ENCODE data around the gene CHRM1. TPM values are rescaled to one million over a fixed set of nuclear protein-coding genes. Genes with fewer than 3 reads are reported as not detected.

The CHRM1 gene
- total and polyA plus RNA-seq, 2 of the 13 experiments (the other 11 are each of a cell fraction or from before 2014, with no cell fraction given) = not detected

DNA sequence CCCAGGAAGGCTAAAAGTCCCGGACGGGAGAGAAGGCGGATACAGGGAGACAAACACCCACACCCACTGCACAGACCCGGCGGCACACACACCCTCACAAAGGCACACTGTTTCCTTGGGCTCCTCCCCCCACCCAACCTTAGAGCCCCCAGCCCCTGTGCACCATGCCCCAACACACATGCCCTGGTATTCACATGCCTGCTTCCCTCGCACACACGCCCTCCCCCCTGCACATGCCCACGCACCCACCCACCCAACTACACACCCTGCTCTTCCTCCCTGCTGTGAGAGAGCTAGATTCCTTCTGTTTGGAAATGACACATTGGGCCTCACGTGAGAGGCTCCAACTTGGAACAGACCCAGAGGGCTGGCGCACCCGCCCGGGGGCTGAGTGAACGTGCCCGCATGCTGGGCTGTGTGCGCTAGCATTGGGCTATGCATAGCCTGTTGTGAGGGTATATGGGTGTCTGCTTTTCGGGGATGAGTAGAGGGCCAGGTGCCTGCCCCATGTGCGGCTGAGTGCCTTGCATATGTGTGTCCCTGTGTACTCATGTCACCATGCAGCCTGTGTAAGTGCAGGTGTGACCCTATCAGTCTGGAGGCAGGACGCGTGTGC lies 518 bp upstream of the CHRM1 start:
- H3K36me3 ChIP-seq (replicated peaks in 1 of 2; ENCODE audit: control insufficient read depth in 1 of 2, insufficient read depth in 2 of 2, low read length in 2 of 2) = no peaks in the 10 kb centered on the region
- no peak overlapping the region for H3K4me2 ChIP-seq (ENCODE audit: low read depth, low read length)
- no peak overlapping the region for H3K27ac ChIP-seq (ENCODE audit: extremely low read length, insufficient read depth, low read length)
- no peak overlapping the region for H2AFZ ChIP-seq (ENCODE audit: low read length)
- H3K4me1 ChIP-seq (ENCODE audit: insufficient read depth, low read length) = no peaks in the 10 kb centered on the region
- peaks cover 10 to 33% of the 10 kb centered on the region in 2 experiments; a peak in 4 of 5 replicates for H3K27me3 ChIP-seq (ENCODE audit: control insufficient read depth in 1 of 2, insufficient read depth in 2 of 2, low read length in 2 of 2)
- no peaks in the 10 kb centered on the region for H3K9me3 ChIP-seq (ENCODE audit: low read length)
- no TSS peak for BruUV-seq (replicated peaks)
- FAIRE-seq (no peak), ATAC-seq (peak; percentile 15), DNase-seq (ENCODE audit: low spot score) (no peak)
- in situ Hi-C loops (cut with HindIII; ENCODE audit: extremely low pct_ligation_motif_present, low pct_unique_long_range_greater_than_20kb) = loop anchor here (25.0 kb wide), 1 partner anchor 291 kb away; no protein-coding TSS in a partner anchor
- ChIA-PET CTCF (ENCODE audit: low intra/inter-chr PET ratio, low total read pairs) (no interaction called here), POLR2A (interaction anchor here (1.0 kb wide), 1 partner anchor 64 kb away, joined by 3 read pairs; no protein-coding TSS in a partner anchor)
- WGBS (ENCODE audit: low lambda C conversion rate) = 19% methylated on average over 5 of the region's 19 CpGs
- intact Hi-C loops (cut with micrococcal nuclease; ENCODE audit: unreplicated experiment) = no loop called here
- no peak overlapping the region for H3K4me3 ChIP-seq (replicated peaks in 1 of 3; ENCODE audit: insufficient read depth in 1 of 3, low read depth in 2 of 3, low read length in 3 of 3)
- H3K9ac ChIP-seq (ENCODE audit: insufficient read depth, low read depth, low read length) = no peak overlapping the region
- no peaks in the 10 kb centered on the region for H3K79me2 ChIP-seq (ENCODE audit: insufficient read depth, low read length)
- H4K20me1 ChIP-seq (ENCODE audit: insufficient read depth, low read length) = no peaks in the 10 kb centered on the region
- TF ChIP-seq SP2 (CRISPR knock-in tag; IDR thresholded peaks at IDR 0.05) (no peak), BHLHE40 (IDR thresholded peaks at IDR 0.05; ENCODE audit: low read length) (peak; percentile 77)

DNA sequence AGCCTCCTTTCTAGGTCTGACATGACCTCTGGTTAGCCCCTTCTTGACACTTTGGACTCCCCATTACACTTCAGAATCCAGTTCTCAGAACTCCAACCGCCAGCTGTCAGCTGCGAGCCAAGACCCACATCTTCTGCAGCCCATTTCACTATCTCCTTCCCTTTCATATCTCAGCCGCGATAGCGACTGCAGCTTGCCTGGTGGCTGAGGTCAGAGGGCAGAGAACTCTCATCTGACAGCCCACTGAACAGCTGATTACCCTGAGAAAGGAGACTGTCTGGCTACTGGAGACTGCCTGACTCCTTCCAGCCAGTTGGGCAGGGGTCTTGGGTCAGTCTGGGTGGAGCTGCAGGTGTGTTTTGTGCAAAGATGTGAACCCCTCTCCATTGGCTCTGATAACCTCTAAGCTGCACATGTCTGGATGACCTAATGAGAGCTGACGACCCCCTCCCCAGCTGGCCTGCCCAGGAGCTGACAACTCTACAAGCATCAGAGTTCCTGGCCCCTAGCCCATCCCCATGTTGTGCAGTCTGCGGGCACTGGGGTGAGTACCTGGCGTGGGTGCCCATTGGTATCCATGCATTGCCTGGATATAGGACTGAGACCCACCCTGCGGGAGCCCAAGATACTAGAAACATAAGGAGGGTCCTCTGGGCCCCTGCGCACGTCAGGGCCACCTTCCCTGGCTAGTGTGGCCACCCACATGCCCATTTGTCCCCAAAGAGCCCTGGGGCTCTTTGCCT lies 1.1 kb downstream of the CHRM1 start:
- BruUV-seq (replicated peaks) = no TSS peak
- no peak for TF ChIP-seq ONECUT2 (CRISPR knock-in tag; IDR thresholded peaks at IDR 0.05)
- TF ChIP-seq SETDB1 (CRISPR knock-in tag; IDR thresholded peaks at IDR 0.05; ENCODE audit: borderline replicate concordance) = no peak
- TF ChIP-seq ATRX (CRISPR knock-in tag; IDR thresholded peaks at IDR 0.05; ENCODE audit: borderline replicate concordance) = no peak
- TF ChIP-seq MAF1 (CRISPR knock-in tag; IDR thresholded peaks at IDR 0.05; ENCODE audit: borderline replicate concordance) = no peak
- no peak for TF ChIP-seq ZNF382 (CRISPR knock-in tag; IDR thresholded peaks at IDR 0.05; ENCODE audit: borderline replicate concordance)
- no peak for TF ChIP-seq KLF15 (CRISPR knock-in tag; IDR thresholded peaks at IDR 0.05; ENCODE audit: borderline replicate concordance)
- TF ChIP-seq, protein P1, sequence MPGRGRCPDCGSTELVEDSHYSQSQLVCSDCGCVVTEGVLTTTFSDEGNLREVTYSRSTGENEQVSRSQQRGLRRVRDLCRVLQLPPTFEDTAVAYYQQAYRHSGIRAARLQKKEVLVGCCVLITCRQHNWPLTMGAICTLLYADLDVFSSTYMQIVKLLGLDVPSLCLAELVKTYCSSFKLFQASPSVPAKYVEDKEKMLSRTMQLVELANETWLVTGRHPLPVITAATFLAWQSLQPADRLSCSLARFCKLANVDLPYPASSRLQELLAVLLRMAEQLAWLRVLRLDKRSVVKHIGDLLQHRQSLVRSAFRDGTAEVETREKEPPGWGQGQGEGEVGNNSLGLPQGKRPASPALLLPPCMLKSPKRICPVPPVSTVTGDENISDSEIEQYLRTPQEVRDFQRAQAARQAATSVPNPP (CRISPR knock-in tag; IDR thresholded peaks at IDR 0.05) = no peak
- no peak for TF ChIP-seq NFKBIZ (CRISPR knock-in tag; IDR thresholded peaks at IDR 0.05)
- no peak for TF ChIP-seq ZNF225 (CRISPR knock-in tag; IDR thresholded peaks at IDR 0.05)
- TF ChIP-seq, protein P2, sequence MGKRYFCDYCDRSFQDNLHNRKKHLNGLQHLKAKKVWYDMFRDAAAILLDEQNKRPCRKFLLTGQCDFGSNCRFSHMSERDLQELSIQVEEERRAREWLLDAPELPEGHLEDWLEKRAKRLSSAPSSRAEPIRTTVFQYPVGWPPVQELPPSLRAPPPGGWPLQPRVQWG (CRISPR knock-in tag; IDR thresholded peaks at IDR 0.05; ENCODE audit: borderline replicate concordance, low read depth) = no peak
- TF ChIP-seq, protein P3, sequence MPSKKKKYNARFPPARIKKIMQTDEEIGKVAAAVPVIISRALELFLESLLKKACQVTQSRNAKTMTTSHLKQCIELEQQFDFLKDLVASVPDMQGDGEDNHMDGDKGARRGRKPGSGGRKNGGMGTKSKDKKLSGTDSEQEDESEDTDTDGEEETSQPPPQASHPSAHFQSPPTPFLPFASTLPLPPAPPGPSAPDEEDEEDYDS (CRISPR knock-in tag; IDR thresholded peaks at IDR 0.05) = no peak

More for the DNA sequence above, 1.1 kb downstream of the CHRM1 start:
- H4K20me1 ChIP-seq (ENCODE audit: insufficient read depth, low read length) = no peaks in the 10 kb centered on the region
- intact Hi-C loops (cut with micrococcal nuclease; ENCODE audit: unreplicated experiment) (no loop called here), in situ Hi-C loops (cut with HindIII; ENCODE audit: extremely low pct_ligation_motif_present, low pct_unique_long_range_greater_than_20kb) (loop anchor here (25.0 kb wide), 1 partner anchor 292 kb away; no protein-coding TSS in a partner anchor)
- no peaks in the 10 kb centered on the region for H3K36me3 ChIP-seq (replicated peaks in 1 of 2; ENCODE audit: control insufficient read depth in 1 of 2, insufficient read depth in 2 of 2, low read length in 2 of 2)
- ChIA-PET CTCF (ENCODE audit: low intra/inter-chr PET ratio, low total read pairs) (no interaction called here), POLR2A (no interaction called here)
- no peak for ATAC-seq
- no peak overlapping the region for H3K4me2 ChIP-seq (ENCODE audit: low read depth, low read length)
- H2AFZ ChIP-seq (ENCODE audit: low read length) = no peak overlapping the region
- H3K27ac ChIP-seq (ENCODE audit: extremely low read length, insufficient read depth, low read length) = no peak overlapping the region
- no peak overlapping the region for H3K9ac ChIP-seq (ENCODE audit: insufficient read depth, low read depth, low read length)
- no peaks in the 10 kb centered on the region for H3K9me3 ChIP-seq (ENCODE audit: low read length)
- WGBS (ENCODE audit: low lambda C conversion rate) = 8% methylated on average over 5 of the region's 11 CpGs
- peaks cover 10 to 33% of the 10 kb centered on the region in 2 experiments; a peak in 4 of 5 replicates for H3K27me3 ChIP-seq (ENCODE audit: control insufficient read depth in 1 of 2, insufficient read depth in 2 of 2, low read length in 2 of 2)
- no peaks in the 10 kb centered on the region for H3K4me1 ChIP-seq (ENCODE audit: insufficient read depth, low read length)
- H3K4me3 ChIP-seq (replicated peaks in 1 of 3; ENCODE audit: insufficient read depth in 1 of 3, low read depth in 2 of 3, low read length in 3 of 3) = no peak overlapping the region
- FAIRE-seq = no peak
- no peaks in the 10 kb centered on the region for H3K79me2 ChIP-seq (ENCODE audit: insufficient read depth, low read length)
- DNase-seq (ENCODE audit: low spot score) = no peak

Data from HepG2 (cell line).